ENCODE results near the gene MERTK.

DNA sequence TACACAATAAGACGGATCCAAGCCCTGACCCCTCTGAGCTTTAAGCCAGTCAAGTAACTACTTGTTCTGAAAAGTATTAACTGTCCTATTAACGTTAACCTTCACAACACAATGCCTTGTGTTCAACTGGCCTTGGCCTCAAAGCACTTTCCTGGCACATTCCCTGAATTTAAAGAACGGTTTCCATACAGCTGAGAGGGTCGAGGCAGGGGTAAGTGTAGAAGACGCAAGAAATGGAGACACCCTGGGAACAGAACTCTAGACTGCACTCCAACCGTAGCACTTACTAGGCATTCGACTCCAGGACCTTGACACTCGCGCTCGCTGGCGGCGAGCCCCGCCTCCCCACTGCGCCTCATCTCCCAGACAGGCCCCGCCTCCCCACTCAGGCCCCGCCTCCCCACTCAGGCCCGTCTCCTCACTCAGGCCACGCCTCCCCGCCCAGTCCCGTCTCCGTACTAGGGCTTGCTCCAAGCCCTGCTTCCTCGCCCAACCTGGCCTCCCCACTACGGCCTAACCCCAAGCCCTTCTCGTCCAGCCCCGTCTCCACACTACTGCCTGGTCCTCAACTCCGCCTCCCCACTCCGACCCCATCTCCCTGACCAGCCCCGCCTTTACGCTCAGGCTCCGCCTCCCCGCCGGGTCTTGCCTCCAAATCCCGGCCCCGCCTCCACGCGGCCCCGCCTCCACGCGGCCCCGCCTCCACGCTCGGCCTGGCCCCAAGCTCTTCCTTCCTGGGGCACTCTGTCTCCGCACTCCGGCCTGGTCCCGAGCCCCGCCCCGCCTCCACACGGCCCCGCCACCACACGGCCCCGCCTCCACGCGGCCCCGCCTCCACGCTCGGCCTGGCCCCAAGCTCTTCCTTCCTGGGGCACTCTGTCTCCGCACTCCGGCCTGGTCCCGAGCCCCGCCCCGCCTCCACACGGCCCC, 155.8 kb downstream of the MERTK start:
- TF ChIP-seq, protein P1, sequence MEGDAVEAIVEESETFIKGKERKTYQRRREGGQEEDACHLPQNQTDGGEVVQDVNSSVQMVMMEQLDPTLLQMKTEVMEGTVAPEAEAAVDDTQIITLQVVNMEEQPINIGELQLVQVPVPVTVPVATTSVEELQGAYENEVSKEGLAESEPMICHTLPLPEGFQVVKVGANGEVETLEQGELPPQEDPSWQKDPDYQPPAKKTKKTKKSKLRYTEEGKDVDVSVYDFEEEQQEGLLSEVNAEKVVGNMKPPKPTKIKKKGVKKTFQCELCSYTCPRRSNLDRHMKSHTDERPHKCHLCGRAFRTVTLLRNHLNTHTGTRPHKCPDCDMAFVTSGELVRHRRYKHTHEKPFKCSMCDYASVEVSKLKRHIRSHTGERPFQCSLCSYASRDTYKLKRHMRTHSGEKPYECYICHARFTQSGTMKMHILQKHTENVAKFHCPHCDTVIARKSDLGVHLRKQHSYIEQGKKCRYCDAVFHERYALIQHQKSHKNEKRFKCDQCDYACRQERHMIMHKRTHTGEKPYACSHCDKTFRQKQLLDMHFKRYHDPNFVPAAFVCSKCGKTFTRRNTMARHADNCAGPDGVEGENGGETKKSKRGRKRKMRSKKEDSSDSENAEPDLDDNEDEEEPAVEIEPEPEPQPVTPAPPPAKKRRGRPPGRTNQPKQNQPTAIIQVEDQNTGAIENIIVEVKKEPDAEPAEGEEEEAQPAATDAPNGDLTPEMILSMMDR (IDR thresholded peaks at IDR 0.05), result no peak
- TF ChIP-seq RFX5 (IDR thresholded peaks at IDR 0.05; ENCODE audit: low read length) (no peak), FOSL2 (IDR thresholded peaks at IDR 0.05; ENCODE audit: borderline replicate concordance, low read depth) (no peak), POLR2AphosphoS5 (IDR thresholded peaks at IDR 0.05; ENCODE audit: low read depth, low read length) (no peak), GABPA (IDR thresholded peaks at IDR 0.05; ENCODE audit: low read depth) (no peak), EP300 (IDR thresholded peaks at IDR 0.05; ENCODE audit: borderline replicate concordance in 1 of 2, low read depth in 1 of 2, low read length in 1 of 2) (no peak), MEF2A (IDR thresholded peaks at IDR 0.05; ENCODE audit: borderline replicate concordance, low read depth) (no peak), NRF1 (IDR thresholded peaks at IDR 0.05; ENCODE audit: low read depth, low read length) (peak; percentile 19; the same call in 1 of the 2 replicates), FOXM1 (IDR thresholded peaks at IDR 0.05; ENCODE audit: low read depth) (no peak)
- TF ChIP-seq, protein P2, sequence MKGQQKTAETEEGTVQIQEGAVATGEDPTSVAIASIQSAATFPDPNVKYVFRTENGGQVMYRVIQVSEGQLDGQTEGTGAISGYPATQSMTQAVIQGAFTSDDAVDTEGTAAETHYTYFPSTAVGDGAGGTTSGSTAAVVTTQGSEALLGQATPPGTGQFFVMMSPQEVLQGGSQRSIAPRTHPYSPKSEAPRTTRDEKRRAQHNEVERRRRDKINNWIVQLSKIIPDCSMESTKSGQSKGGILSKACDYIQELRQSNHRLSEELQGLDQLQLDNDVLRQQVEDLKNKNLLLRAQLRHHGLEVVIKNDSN (IDR thresholded peaks at IDR 0.05; ENCODE audit: borderline replicate concordance, low read depth), result no peak

Measured in SK-N-SH (cell line).